ENCODE results near the gene CSMD2. TPM values are rescaled to one million over a fixed set of nuclear protein-coding genes. Genes with fewer than 3 reads are reported as not detected.

CSMD2 gene
- polyA plus RNA-seq, 1 experiment = 1.8 TPM

GRCh38 chr1:33902486-33903209 lies 262.4 kb downstream of the CSMD2 start:
- H3K4me3 ChIP-seq (ENCODE audit: low read depth, low read length) = no peak overlapping the region
- no peaks in the 10 kb centered on the region for H3K36me3 ChIP-seq (ENCODE audit: control insufficient read depth, insufficient read depth, low read length)
- no peaks in the 10 kb centered on the region for H3K27me3 ChIP-seq (ENCODE audit: control insufficient read depth, insufficient read depth, low read length)
- DNase-seq (ENCODE audit: low read depth) = no peak
- CTCF ChIA-PET = interaction anchor here (1.3 kb wide), 1 partner anchor 11 kb away, joined by 3 read pairs; no protein-coding TSS in a partner anchor
- TF ChIP-seq CTCF (IDR thresholded peaks at IDR 0.05; ENCODE audit: insufficient read depth, low read depth, low read length) = no peak
- POLR2A ChIA-PET = no interaction called here

GRCh38 chr1:33899746-33900145 lies 265.3 kb downstream of the CSMD2 start:
- Histone ChIP-seq H3K27me3 (ENCODE audit: control insufficient read depth, insufficient read depth, low read length) (no peaks in the 10 kb centered on the region), H3K4me3 (ENCODE audit: low read depth, low read length) (no peak overlapping the region), H3K36me3 (ENCODE audit: control insufficient read depth, insufficient read depth, low read length) (no peaks in the 10 kb centered on the region)
- no peak for DNase-seq (ENCODE audit: low read depth)
- TF ChIP-seq CTCF (IDR thresholded peaks at IDR 0.05; ENCODE audit: insufficient read depth, low read depth, low read length) = no peak
- ChIA-PET POLR2A (no interaction called here), CTCF (no interaction called here)

GRCh38 chr1:33898881-33899280 lies 266.1 kb downstream of the CSMD2 start:
- no peak for TF ChIP-seq CTCF (IDR thresholded peaks at IDR 0.05; ENCODE audit: insufficient read depth, low read depth, low read length)
- Histone ChIP-seq H3K36me3 (ENCODE audit: control insufficient read depth, insufficient read depth, low read length) (no peaks in the 10 kb centered on the region), H3K27me3 (ENCODE audit: control insufficient read depth, insufficient read depth, low read length) (no peaks in the 10 kb centered on the region), H3K4me3 (ENCODE audit: low read depth, low read length) (no peak overlapping the region)
- no peak for DNase-seq (ENCODE audit: low read depth)
- ChIA-PET POLR2A (no interaction called here), CTCF (no interaction called here)

GRCh38 chr1:33898406-33898805 lies 266.6 kb downstream of the CSMD2 start:
- Histone ChIP-seq H3K27me3 (ENCODE audit: control insufficient read depth, insufficient read depth, low read length) (no peaks in the 10 kb centered on the region), H3K36me3 (ENCODE audit: control insufficient read depth, insufficient read depth, low read length) (no peaks in the 10 kb centered on the region), H3K4me3 (ENCODE audit: low read depth, low read length) (no peak overlapping the region)
- ChIA-PET POLR2A (no interaction called here), CTCF (interaction anchor here (2.1 kb wide), 1 partner anchor 265 kb away, joined by 8 read pairs; no protein-coding TSS in a partner anchor)
- no peak for TF ChIP-seq CTCF (IDR thresholded peaks at IDR 0.05; ENCODE audit: insufficient read depth, low read depth, low read length)
- no peak for DNase-seq (ENCODE audit: low read depth)

- Histone ChIP-seq H3K4me3 (ENCODE audit: low read depth, low read length) (no peak overlapping the region), H3K27me3 (ENCODE audit: control insufficient read depth, insufficient read depth, low read length) (no peaks in the 10 kb centered on the region), H3K36me3 (ENCODE audit: control insufficient read depth, insufficient read depth, low read length) (no peaks in the 10 kb centered on the region)
- TF ChIP-seq CTCF (IDR thresholded peaks at IDR 0.05; ENCODE audit: insufficient read depth, low read depth, low read length) = no peak
- DNase-seq (ENCODE audit: low read depth) = no peak
- ChIA-PET POLR2A (no interaction called here), CTCF (interaction anchor here (1.0 to 2.1 kb wide), 2 partner anchors 16 to 266 kb away, joined by 3 to 8 read pairs; no protein-coding TSS in a partner anchor)
Measured at GRCh38 chr1:33897092-33897725, 267.8 kb downstream of the CSMD2 start.

Data from BJ (cell line).